Lower leg skin (tissue), 3 donors: Measurements from ENCODE around the gene CAMTA1.

Source experiments
- CTCF ChIP-seq, 3 donors: fragments of 450-650 bp; IDR thresholded peaks; one replicate each; pipeline ENCODE4 v1.5.1; 2016; ENCODE audit warnings: antibody characterized with exemption in 3 of 3, mild to moderate bottlenecking in 3 of 3, moderate library complexity in 2 of 3
- POLR2A ChIP-seq, 2 donors: fragments of 450-650 bp; IDR thresholded peaks; one replicate each; pipeline ENCODE4 v1.6.1; 2016 to 2017; ENCODE audit warnings: antibody characterized with exemption in 2 of 2, mild to moderate bottlenecking in 1 of 2, moderate library complexity in 1 of 2

GRCh38 chr1:7520496-7520895 is 735.2 kb downstream of the CAMTA1 start:
- TF ChIP-seq CTCF (IDR thresholded peaks at IDR 0.05) (no peak), POLR2A (IDR thresholded peaks at IDR 0.05) (no peak)
